Gastroesophageal sphincter (tissue), 4 donors: ENCODE data around the gene DROSHA. TPM values are rescaled to one million over a fixed set of nuclear protein-coding genes. Genes with fewer than 3 reads are reported as not detected.

Source experiments
- ATAC-seq: fragments of 150-250 bp; one replicate; pipeline ENCODE4 v1.9.1; 2016; ENCODE audit warnings: mild to moderate bottlenecking, moderate library complexity
- H3K27ac ChIP-seq, 4 donors: fragments of 200-600 bp; sonication (generic) in 3 of 4; 1 replicate in 3 of 4; 2 replicates in 1 of 4; pipeline ENCODE4 v1.5.1; 2016 to 2019
- H3K27me3 ChIP-seq: fragments of 200-600 bp; sonication (generic); one replicate; pipeline ENCODE4 v1.5.1; 2019
- H3K36me3 ChIP-seq, 2 donors: fragments of 200-600 bp; sonication (generic); one replicate each; pipeline ENCODE4 v1.5.1; 2019; ENCODE audit warnings: control low read depth in 1 of 2
- H3K4me1 ChIP-seq, 3 donors: fragments of 200-600 bp; sonication (generic); 1 replicate in 2 of 3; 2 replicates in 1 of 3; pipeline ENCODE4 v1.5.1; 2016 to 2019; ENCODE audit warnings: control low read depth in 2 of 3
- H3K4me3 ChIP-seq, 2 donors: fragments of 200-600 bp; sonication (generic); one replicate each; pipeline ENCODE4 v1.5.1; 2019; ENCODE audit warnings: mild to moderate bottlenecking in 1 of 2, moderate library complexity in 1 of 2
- H3K9me3 ChIP-seq, 3 donors: fragments of 200-600 bp; sonication (generic); one replicate each; pipeline ENCODE4 v1.5.1; 2017 to 2019; ENCODE audit warnings: control low read depth in 2 of 3
- EP300 ChIP-seq: sonication (generic); formaldehyde crosslinking; IDR thresholded peaks from one replicate; pipeline ENCODE4 v1.6.1; 2017; ENCODE audit warnings: antibody characterized with exemption, mild to moderate bottlenecking
- POLR2A ChIP-seq, 2 donors: fragments of 450-650 bp; IDR thresholded peaks; one replicate each; pipeline ENCODE4 v1.6.1; 2017; ENCODE audit warnings: antibody characterized with exemption in 2 of 2, mild to moderate bottlenecking in 2 of 2, moderate library complexity in 1 of 2
- POLR2AphosphoS5 ChIP-seq: sonication (generic); formaldehyde crosslinking; IDR thresholded peaks from one replicate; pipeline ENCODE4 v1.6.1; 2017; ENCODE audit warnings: antibody characterized with exemption
- WGBS, 2 donors: methylation state at CpG; one replicate each; pipeline ENCODE4 v1.1.5; 2018; ENCODE audit warnings: low coverage in 1 of 2; 5-methylcytosine and 5-hydroxymethylcytosine counted together
- total RNA-seq, 4 donors: library from RNA; depleted of rRNA; stranded (reverse); fragments of >200 nt; gene quantifications; one replicate each; pipeline ENCODE4 v1.1.0, GENCODE V29; 2016
- TF ChIP-seq, protein P1 (sequence below), 4 experiments: fragments of 200-600 bp in 2 of 4; fragments of 450-650 bp in 2 of 4; sonication (generic) in 1 of 4; IDR thresholded peaks; one replicate each; pipeline ENCODE4 v1.5.1; 2017 to 2019; ENCODE audit warnings: antibody characterized with exemption in 4 of 4, mild to moderate bottlenecking in 2 of 4, moderate library complexity in 2 of 4

Gene DROSHA
- total RNA-seq, 4 donors from 2014 or later = 22.4 to 38.0 (median 36.4) TPM

DNA sequence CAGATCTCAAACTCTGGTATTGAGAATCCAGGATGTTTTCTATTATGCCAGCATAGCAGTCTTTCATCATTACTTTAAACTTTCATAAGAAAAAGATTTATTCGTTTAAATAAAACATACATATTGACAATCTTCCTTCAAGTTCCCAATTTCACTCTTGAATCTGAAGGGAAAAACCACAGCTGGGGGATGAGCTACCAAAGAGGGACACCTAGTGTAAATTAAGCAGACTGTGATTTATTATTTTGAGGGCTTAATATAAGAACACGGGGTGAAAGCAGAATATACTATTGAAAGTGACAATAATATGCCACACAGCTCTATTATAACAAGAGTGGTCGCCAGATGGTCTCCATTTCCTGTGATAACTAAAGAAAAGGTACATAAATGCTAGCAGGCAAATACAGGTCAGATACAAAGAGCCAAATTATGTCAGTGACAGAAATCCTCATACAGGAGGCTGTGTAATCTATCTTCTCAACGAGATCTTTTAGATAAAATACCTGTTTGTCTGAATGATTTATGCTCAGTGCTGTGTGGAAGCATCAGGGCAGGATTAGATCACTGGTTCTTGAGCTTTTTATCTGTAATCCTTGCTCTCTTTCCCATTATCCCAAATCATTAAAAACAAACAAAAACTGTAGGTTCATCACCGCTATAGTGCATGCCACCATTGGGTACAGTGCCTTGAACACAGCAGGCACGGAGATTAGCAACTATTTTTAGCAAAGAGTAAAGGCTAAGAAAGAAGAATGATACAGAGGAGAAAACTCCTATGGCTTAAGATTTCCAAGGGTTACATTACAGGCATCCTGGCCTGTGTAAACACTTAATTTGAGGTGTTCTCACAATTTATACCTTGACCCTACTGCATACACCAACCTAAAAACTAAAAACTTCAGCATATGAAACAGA, 116.6 kb downstream of the DROSHA start:
- no peak overlapping the region for H3K27ac ChIP-seq
- TF ChIP-seq POLR2AphosphoS5 (no peak), EP300 (no peak), POLR2A (IDR thresholded peaks at IDR 0.05) (no peak)
- 58 to 63% methylated on average over 6 of the region's 6 CpGs for WGBS, 2 donors
- no peaks in the 10 kb centered on the region for H3K27me3 ChIP-seq
- no peaks in the 10 kb centered on the region for H3K4me1 ChIP-seq
- peaks cover 0 to 96% of the 10 kb centered on the region in 2 donors for H3K36me3 ChIP-seq
- no peaks in the 10 kb centered on the region for H3K9me3 ChIP-seq
- H3K4me3 ChIP-seq = no peak overlapping the region
- ATAC-seq = no peak

DNA sequence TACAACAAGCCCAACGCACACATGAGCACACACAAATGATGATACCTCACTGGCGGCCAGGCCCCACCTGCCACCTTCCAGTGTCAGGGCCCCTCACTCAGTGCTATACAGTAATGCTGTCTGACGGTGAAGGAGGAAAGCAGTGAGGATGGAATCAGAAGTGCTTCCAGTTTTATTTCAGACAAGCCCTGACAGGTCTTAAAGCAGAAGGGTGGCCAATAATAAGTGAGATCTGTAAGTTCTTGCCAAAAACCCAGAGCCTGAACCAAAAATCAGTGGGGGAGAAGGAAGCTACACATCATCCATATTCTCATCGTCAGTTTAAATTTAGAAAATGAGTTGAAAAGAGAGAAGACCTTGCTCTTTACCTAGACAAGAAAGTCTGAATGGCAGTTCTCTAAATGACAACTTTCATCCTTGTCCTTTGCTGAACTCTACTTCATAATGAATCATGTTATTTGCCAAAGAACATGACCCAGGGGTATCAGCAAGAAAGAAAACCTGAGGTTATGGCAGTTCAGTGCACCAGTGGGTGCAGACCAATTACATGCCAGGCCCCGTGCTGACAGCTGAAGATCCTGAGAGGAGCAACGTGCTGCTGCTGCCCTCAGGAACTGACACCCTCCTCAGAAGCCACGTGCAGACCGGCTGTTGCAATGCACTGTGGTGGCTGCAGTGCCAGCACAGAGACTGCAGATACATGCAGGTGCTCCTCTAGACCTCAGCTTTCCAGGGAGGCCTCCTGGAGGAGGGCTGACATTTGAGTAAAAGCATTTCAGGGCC, 118.7 kb downstream of the DROSHA start:
- no peaks in the 10 kb centered on the region for H3K9me3 ChIP-seq
- no peak for ATAC-seq

DNA sequence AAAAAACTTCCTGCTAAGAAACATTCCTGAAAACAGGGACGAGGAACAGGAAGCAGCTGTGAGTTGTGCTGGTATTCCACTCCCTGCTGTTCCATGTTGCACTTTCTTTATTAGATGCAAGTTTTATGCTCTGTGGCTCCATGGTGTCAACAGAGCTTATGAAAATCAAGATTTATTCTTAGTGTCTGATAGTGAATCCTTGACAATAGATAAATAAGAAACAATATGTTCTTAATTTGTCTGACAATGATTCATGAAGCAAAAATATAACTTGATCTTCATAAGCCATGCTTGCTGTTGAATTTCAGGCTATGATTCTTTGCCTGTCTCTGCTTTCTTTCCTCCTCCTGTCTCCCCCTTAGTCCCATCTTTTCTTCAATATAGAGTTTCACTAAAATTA, 119.6 kb downstream of the DROSHA start:
- no peak for TF ChIP-seq EP300
- TF ChIP-seq POLR2A (IDR thresholded peaks at IDR 0.05) = no peak
- no peak for TF ChIP-seq POLR2AphosphoS5
- TF ChIP-seq, protein P1, sequence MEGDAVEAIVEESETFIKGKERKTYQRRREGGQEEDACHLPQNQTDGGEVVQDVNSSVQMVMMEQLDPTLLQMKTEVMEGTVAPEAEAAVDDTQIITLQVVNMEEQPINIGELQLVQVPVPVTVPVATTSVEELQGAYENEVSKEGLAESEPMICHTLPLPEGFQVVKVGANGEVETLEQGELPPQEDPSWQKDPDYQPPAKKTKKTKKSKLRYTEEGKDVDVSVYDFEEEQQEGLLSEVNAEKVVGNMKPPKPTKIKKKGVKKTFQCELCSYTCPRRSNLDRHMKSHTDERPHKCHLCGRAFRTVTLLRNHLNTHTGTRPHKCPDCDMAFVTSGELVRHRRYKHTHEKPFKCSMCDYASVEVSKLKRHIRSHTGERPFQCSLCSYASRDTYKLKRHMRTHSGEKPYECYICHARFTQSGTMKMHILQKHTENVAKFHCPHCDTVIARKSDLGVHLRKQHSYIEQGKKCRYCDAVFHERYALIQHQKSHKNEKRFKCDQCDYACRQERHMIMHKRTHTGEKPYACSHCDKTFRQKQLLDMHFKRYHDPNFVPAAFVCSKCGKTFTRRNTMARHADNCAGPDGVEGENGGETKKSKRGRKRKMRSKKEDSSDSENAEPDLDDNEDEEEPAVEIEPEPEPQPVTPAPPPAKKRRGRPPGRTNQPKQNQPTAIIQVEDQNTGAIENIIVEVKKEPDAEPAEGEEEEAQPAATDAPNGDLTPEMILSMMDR (IDR thresholded peaks at IDR 0.05) = no peak
- 31 to 67% methylated on average over 1 of the region's 1 CpG for WGBS, 2 donors

More for the DNA sequence above, 118.7 kb downstream of the DROSHA start:
- Histone ChIP-seq H3K4me3 (no peak overlapping the region), H3K27ac (no peak overlapping the region), H3K4me1 (no peaks in the 10 kb centered on the region), H3K36me3 (peaks cover 0 to 95% of the 10 kb centered on the region in 2 donors), H3K27me3 (no peaks in the 10 kb centered on the region)
- TF ChIP-seq, protein P1 (IDR thresholded peaks at IDR 0.05) = no peak
- TF ChIP-seq POLR2A (IDR thresholded peaks at IDR 0.05) (no peak), POLR2AphosphoS5 (no peak), EP300 (no peak)
- 77% methylated on average over 3 to 5 of the region's 8 CpGs for WGBS, 2 donors

DNA sequence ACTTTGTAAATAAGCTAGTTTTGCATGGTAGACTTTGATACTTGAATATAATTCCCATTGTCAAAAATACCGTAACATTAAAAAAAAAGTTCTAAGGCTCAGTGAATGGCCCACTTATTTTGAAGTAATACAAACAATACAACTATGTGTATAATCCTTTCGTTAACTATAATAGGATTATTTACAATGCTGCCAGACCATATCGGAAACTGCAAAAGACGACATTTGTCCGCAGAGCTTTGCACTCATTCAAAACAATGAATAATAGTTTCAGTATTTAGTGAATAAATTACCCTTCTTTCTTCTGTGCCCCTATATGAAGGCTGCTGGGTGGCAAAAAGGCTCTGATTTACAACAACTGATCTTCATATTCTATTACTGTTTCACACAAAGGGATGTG, 121.8 kb downstream of the DROSHA start:
- no peak overlapping the region for H3K27ac ChIP-seq
- no peak overlapping the region for H3K4me3 ChIP-seq
- no peaks in the 10 kb centered on the region for H3K4me1 ChIP-seq
- TF ChIP-seq POLR2A (IDR thresholded peaks at IDR 0.05) = no peak
- no peak for TF ChIP-seq EP300
- no peak for TF ChIP-seq POLR2AphosphoS5
- TF ChIP-seq, protein P1 (IDR thresholded peaks at IDR 0.05) = no peak
- peaks cover 0 to 95% of the 10 kb centered on the region in 2 donors for H3K36me3 ChIP-seq
- no peaks in the 10 kb centered on the region for H3K27me3 ChIP-seq
- no peaks in the 10 kb centered on the region for H3K9me3 ChIP-seq
- 91 to 96% methylated on average over 3 to 5 of the region's 5 CpGs for WGBS, 2 donors
- no peak for ATAC-seq

More for the DNA sequence above, 119.6 kb downstream of the DROSHA start:
- no peak overlapping the region for H3K4me3 ChIP-seq
- no peak overlapping the region for H3K27ac ChIP-seq
- ATAC-seq = no peak
- peaks cover 0 to 95% of the 10 kb centered on the region in 2 donors for H3K36me3 ChIP-seq
- no peaks in the 10 kb centered on the region for H3K9me3 ChIP-seq
- H3K4me1 ChIP-seq = no peaks in the 10 kb centered on the region
- no peaks in the 10 kb centered on the region for H3K27me3 ChIP-seq

DNA sequence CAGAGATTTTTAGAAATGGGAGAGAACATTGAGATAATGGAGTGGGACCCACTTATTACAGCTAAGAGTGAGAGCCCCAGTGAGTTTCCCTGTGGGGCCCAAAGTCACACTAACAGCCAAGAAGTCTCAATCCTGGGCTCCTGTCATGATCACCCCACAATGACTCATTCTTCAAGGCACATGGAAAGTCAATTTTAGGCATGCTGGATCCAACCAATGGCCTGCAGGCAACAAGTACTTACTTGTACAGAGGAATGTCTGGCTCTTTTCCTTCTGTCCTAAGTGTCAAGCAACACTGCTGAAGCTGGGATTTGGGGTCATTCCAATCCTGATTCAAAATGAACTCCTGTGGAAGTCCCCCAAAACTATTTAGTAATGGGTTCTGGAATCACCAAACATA, 123.1 kb downstream of the DROSHA start:
- no peaks in the 10 kb centered on the region for H3K27me3 ChIP-seq
- ATAC-seq = no peak
- H3K27ac ChIP-seq = no peak overlapping the region
- TF ChIP-seq EP300 = no peak
- no peak for TF ChIP-seq POLR2A (IDR thresholded peaks at IDR 0.05)
- TF ChIP-seq POLR2AphosphoS5 = no peak
- no peak overlapping the region for H3K4me3 ChIP-seq
- no peaks in the 10 kb centered on the region for H3K4me1 ChIP-seq
- H3K9me3 ChIP-seq = no peaks in the 10 kb centered on the region
- peaks cover 0 to 95% of the 10 kb centered on the region in 2 donors for H3K36me3 ChIP-seq
